ENCODE measurements around the gene CEMIP.

The CEMIP gene

GRCh38 chr15:80787316-80787715 lies 8.1 kb downstream of the CEMIP start:
- no peaks in the 10 kb centered on the region for H3K79me2 ChIP-seq (ENCODE audit: control insufficient read depth, insufficient read depth, low read length, unreplicated experiment)
- no peak overlapping the region for H3K27ac ChIP-seq (ENCODE audit: low read depth, low read length)
- peaks cover 17% of the 10 kb centered on the region for H3K27me3 ChIP-seq (ENCODE audit: insufficient read depth, low read length)
- H3K4me3 ChIP-seq (ENCODE audit: low read depth, low read length), result no peak overlapping the region
- no peak overlapping the region for H2AFZ ChIP-seq (ENCODE audit: low read length, unreplicated experiment)
- H3K36me3 ChIP-seq (ENCODE audit: insufficient read depth, low read length), result no peaks in the 10 kb centered on the region
- H3K4me1 ChIP-seq (ENCODE audit: control insufficient read depth, insufficient read depth, low read length, unreplicated experiment), result no peaks in the 10 kb centered on the region

GRCh38 chr15:80788536-80788935 lies 9.4 kb downstream of the CEMIP start:
- no peak overlapping the region for H3K27ac ChIP-seq (ENCODE audit: low read depth, low read length)
- H3K4me1 ChIP-seq (ENCODE audit: control insufficient read depth, insufficient read depth, low read length, unreplicated experiment), result no peaks in the 10 kb centered on the region
- peaks cover 18% of the 10 kb centered on the region for H3K27me3 ChIP-seq (ENCODE audit: insufficient read depth, low read length)
- H3K79me2 ChIP-seq (ENCODE audit: control insufficient read depth, insufficient read depth, low read length, unreplicated experiment), result no peaks in the 10 kb centered on the region
- no peak overlapping the region for H2AFZ ChIP-seq (ENCODE audit: low read length, unreplicated experiment)
- H3K4me3 ChIP-seq (ENCODE audit: low read depth, low read length), result no peak overlapping the region
- H3K36me3 ChIP-seq (ENCODE audit: insufficient read depth, low read length), result no peaks in the 10 kb centered on the region

GRCh38 chr15:80789296-80789695 lies 10.1 kb downstream of the CEMIP start:
- no peak overlapping the region for H3K27ac ChIP-seq (ENCODE audit: low read depth, low read length)

DNA sequence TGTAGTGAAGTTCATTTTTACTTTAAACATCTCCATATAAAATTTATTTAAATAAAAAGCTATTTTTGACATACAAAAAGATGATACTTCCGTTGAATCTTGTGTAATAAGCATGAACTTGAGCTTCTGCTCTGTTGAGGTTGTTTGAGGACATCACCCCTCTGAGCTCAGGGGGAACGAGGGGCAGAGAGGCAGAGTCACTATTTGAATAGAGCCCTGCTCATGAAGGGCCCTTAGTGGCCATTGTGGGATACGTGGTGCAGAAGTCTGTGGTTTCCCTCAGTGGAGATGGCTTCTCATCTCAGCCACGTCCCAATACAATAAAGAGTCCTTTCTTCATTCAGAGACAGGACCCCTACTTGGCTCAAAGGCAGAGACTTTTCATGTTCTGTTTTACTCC lies 10.6 kb downstream of the CEMIP start:
- no peaks in the 10 kb centered on the region for H3K4me1 ChIP-seq (ENCODE audit: control insufficient read depth, insufficient read depth, low read length, unreplicated experiment)
- no peak overlapping the region for H2AFZ ChIP-seq (ENCODE audit: low read length, unreplicated experiment)
- no peaks in the 10 kb centered on the region for H3K79me2 ChIP-seq (ENCODE audit: control insufficient read depth, insufficient read depth, low read length, unreplicated experiment)
- H3K4me3 ChIP-seq (ENCODE audit: low read depth, low read length), result no peak overlapping the region
- no peaks in the 10 kb centered on the region for H3K36me3 ChIP-seq (ENCODE audit: insufficient read depth, low read length)
- peaks cover 18% of the 10 kb centered on the region for H3K27me3 ChIP-seq (ENCODE audit: insufficient read depth, low read length)
- H3K27ac ChIP-seq (ENCODE audit: low read depth, low read length), result no peak overlapping the region

More at GRCh38 chr15:80789296-80789695, 10.1 kb downstream of the CEMIP start:
- H3K4me3 ChIP-seq (ENCODE audit: low read depth, low read length), result no peak overlapping the region
- H3K4me1 ChIP-seq (ENCODE audit: control insufficient read depth, insufficient read depth, low read length, unreplicated experiment), result no peaks in the 10 kb centered on the region
- no peak overlapping the region for H2AFZ ChIP-seq (ENCODE audit: low read length, unreplicated experiment)
- no peaks in the 10 kb centered on the region for H3K79me2 ChIP-seq (ENCODE audit: control insufficient read depth, insufficient read depth, low read length, unreplicated experiment)
- H3K27me3 ChIP-seq (ENCODE audit: insufficient read depth, low read length), result peaks cover 18% of the 10 kb centered on the region
- no peaks in the 10 kb centered on the region for H3K36me3 ChIP-seq (ENCODE audit: insufficient read depth, low read length)

DNA sequence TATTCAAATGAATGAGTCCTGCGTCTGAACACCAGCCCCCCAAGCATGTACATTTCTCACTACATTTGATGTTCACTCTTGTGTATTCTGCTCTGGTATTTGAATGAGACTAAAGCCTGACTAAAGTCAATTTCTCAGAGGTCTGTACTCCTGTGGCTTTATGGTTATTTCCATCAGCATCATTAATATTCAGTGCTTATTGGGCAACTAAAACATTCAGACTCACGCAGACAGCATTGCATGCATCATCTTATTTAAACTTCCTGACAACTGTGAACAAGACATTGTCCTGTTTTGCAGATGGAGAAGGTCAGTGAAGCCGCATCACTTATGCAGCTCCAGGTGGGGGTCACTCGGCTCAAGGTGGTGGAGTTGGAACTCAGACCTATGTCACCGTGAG lies 11.1 kb downstream of the CEMIP start:
- Histone ChIP-seq H3K36me3 (ENCODE audit: insufficient read depth, low read length) (no peaks in the 10 kb centered on the region), H3K4me1 (ENCODE audit: control insufficient read depth, insufficient read depth, low read length, unreplicated experiment) (no peaks in the 10 kb centered on the region), H3K27me3 (ENCODE audit: insufficient read depth, low read length) (peaks cover 18% of the 10 kb centered on the region), H3K27ac (ENCODE audit: low read depth, low read length) (no peak overlapping the region), H2AFZ (ENCODE audit: low read length, unreplicated experiment) (no peak overlapping the region), H3K4me3 (ENCODE audit: low read depth, low read length) (no peak overlapping the region), H3K79me2 (ENCODE audit: control insufficient read depth, insufficient read depth, low read length, unreplicated experiment) (no peaks in the 10 kb centered on the region)

GRCh38 chr15:80791004-80791403 lies 11.8 kb downstream of the CEMIP start:
- H3K27ac ChIP-seq (ENCODE audit: low read depth, low read length), result no peak overlapping the region
- H3K4me1 ChIP-seq (ENCODE audit: control insufficient read depth, insufficient read depth, low read length, unreplicated experiment), result no peaks in the 10 kb centered on the region
- no peak overlapping the region for H3K4me3 ChIP-seq (ENCODE audit: low read depth, low read length)
- no peaks in the 10 kb centered on the region for H3K36me3 ChIP-seq (ENCODE audit: insufficient read depth, low read length)
- H3K27me3 ChIP-seq (ENCODE audit: insufficient read depth, low read length), result peaks cover 18% of the 10 kb centered on the region
- H2AFZ ChIP-seq (ENCODE audit: low read length, unreplicated experiment), result no peak overlapping the region
- no peaks in the 10 kb centered on the region for H3K79me2 ChIP-seq (ENCODE audit: control insufficient read depth, insufficient read depth, low read length, unreplicated experiment)

DNA sequence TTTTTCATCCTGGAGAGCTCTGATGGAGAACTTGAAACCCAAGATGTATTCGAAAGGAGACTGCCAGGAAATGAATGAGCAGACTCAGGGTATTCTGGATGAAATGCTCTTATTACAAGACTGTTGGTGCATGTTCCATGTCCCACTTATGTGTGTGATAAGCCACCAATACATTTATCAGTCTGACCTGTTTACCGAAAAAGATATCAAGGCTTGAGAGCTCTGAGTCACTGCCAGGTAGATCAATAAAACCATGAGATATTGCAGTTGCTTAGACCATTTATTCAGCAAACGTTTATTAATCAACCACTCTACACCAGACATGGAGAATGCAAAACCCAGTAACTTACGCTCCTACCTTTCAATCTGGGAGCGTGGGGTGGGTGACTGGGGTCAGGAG lies 17.2 kb downstream of the CEMIP start:
- peaks cover 18% of the 10 kb centered on the region for H3K27me3 ChIP-seq (ENCODE audit: insufficient read depth, low read length)
- H2AFZ ChIP-seq (ENCODE audit: low read length, unreplicated experiment), result no peak overlapping the region
- H3K79me2 ChIP-seq (ENCODE audit: control insufficient read depth, insufficient read depth, low read length, unreplicated experiment), result no peaks in the 10 kb centered on the region
- no peaks in the 10 kb centered on the region for H3K4me1 ChIP-seq (ENCODE audit: control insufficient read depth, insufficient read depth, low read length, unreplicated experiment)
- H3K4me3 ChIP-seq (ENCODE audit: low read depth, low read length), result no peak overlapping the region
- no peak overlapping the region for H3K27ac ChIP-seq (ENCODE audit: low read depth, low read length)
- H3K36me3 ChIP-seq (ENCODE audit: insufficient read depth, low read length), result no peaks in the 10 kb centered on the region

DNA sequence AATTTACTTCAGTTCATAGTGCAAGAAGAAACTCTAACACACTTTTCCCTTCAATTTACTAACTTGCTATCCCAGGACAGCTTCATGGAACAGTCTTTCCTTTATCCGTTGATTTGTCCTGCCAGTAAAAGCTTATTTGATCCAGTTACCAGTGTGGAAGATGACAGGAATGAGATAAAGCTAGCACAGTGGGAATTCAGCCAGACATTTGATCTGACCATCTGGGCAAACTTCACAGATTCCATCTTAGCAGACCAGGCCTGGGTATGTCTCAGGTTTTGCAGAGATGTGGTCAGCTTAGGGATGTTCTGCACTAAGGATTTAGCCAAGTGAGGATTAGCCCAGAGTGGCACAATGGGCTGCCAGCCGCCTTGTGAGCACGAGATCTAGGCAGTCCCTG lies 19.7 kb downstream of the CEMIP start:
- Histone ChIP-seq H3K27me3 (ENCODE audit: insufficient read depth, low read length) (peaks cover 3% of the 10 kb centered on the region; the same call in 1 of the 2 replicates), H2AFZ (ENCODE audit: low read length, unreplicated experiment) (no peak overlapping the region), H3K36me3 (ENCODE audit: insufficient read depth, low read length) (no peaks in the 10 kb centered on the region), H3K4me3 (ENCODE audit: low read depth, low read length) (no peak overlapping the region), H3K4me1 (ENCODE audit: control insufficient read depth, insufficient read depth, low read length, unreplicated experiment) (no peaks in the 10 kb centered on the region), H3K27ac (ENCODE audit: low read depth, low read length) (no peak overlapping the region), H3K79me2 (ENCODE audit: control insufficient read depth, insufficient read depth, low read length, unreplicated experiment) (no peaks in the 10 kb centered on the region)

DNA sequence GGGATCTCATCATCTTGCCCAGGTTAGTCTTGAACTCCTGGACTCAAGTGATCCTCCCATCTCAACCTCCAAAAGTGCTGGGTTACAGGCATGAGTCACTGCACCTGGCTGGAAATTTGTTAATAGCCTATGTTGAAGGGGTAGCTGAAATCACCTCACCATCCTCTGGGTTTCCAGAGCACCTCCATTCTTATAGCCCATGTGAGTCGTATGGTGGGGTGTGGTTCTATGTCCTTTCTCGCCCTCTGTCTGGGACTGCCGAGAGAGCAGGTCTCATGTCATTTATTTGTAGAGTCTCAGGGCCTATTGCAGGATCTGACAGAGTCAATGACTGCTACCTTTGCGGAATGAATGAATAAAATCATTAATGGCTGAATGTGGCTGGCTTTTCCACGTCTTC lies 20.9 kb downstream of the CEMIP start:
- Histone ChIP-seq H3K4me1 (ENCODE audit: control insufficient read depth, insufficient read depth, low read length, unreplicated experiment) (no peaks in the 10 kb centered on the region), H3K27ac (ENCODE audit: low read depth, low read length) (no peak overlapping the region), H3K27me3 (ENCODE audit: insufficient read depth, low read length) (no peaks in the 10 kb centered on the region), H3K79me2 (ENCODE audit: control insufficient read depth, insufficient read depth, low read length, unreplicated experiment) (no peaks in the 10 kb centered on the region), H3K4me3 (ENCODE audit: low read depth, low read length) (no peak overlapping the region), H3K36me3 (ENCODE audit: insufficient read depth, low read length) (no peaks in the 10 kb centered on the region), H2AFZ (ENCODE audit: low read length, unreplicated experiment) (no peak overlapping the region)

DNA sequence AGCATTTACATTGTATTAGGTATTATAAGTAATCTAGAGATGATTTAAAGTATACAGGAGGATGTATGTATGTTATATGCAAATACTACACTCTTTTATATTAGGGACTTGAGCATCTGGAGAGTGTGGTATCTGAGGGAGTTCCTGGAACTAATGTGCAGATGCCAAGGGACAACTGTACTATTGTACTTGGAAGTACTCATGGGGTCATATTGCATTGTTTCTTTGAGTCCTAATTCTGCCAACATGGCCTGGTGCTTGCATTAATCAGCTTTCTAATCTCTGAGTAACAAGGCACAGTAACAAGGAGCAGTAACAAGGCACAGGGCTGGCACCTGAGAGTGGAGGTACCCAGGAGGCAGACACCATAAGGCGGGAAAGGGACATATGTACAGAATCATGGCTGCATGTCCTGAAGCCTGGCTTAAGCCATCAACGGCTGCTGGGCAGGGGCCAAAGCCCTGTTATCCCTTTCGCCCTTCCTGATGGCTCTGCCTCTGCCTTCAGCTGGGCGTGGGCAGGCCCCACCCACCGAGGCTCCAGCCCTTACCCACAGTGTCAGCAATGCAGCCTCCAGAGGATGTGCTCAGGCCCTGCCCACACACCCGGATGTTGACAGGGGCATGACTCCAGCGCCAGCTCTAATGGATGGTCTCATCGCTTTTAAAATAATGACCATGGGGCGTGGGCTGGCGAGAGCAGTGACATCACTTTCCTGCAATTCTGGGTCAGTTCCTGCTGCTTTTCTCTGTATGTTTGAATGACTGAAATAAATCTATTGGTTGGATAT lies 22.9 kb downstream of the CEMIP start:
- H3K4me3 ChIP-seq (ENCODE audit: low read depth, low read length), result no peak overlapping the region
- no peak overlapping the region for H3K27ac ChIP-seq (ENCODE audit: low read depth, low read length)
- no peaks in the 10 kb centered on the region for H3K36me3 ChIP-seq (ENCODE audit: insufficient read depth, low read length)
- no peaks in the 10 kb centered on the region for H3K4me1 ChIP-seq (ENCODE audit: control insufficient read depth, insufficient read depth, low read length, unreplicated experiment)
- H3K79me2 ChIP-seq (ENCODE audit: control insufficient read depth, insufficient read depth, low read length, unreplicated experiment), result no peaks in the 10 kb centered on the region
- no peaks in the 10 kb centered on the region; the same call in 1 of the 2 replicates for H3K27me3 ChIP-seq (ENCODE audit: insufficient read depth, low read length)
- H2AFZ ChIP-seq (ENCODE audit: low read length, unreplicated experiment), result no peak overlapping the region
